PFSK-1 (cell line): ENCODE measurements around the gene JAG1.

Experiments used
- FOXP2 ChIP-seq: optimal IDR thresholded peaks from 2 replicates; pipeline ENCODE3; 2011; ENCODE audit warnings: borderline replicate concordance, control low read depth, inconsistent platforms; ENCODE audit not compliant: insufficient read depth; ENCODE audit errors: extremely low read length, extremely low read depth
- POLR2AphosphoS5 ChIP-seq: IDR thresholded peaks from 2 replicates; pipeline ENCODE4 v1.6.1; 2012; ENCODE audit warnings: low read depth, mild to moderate bottlenecking, control low read depth, low read length, moderate library complexity
- REST ChIP-seq, 2 experiments: IDR thresholded peaks; 2 replicates each; pipeline versions ENCODE4 v1.6.1 to v1.8.0; 2011 to 2012; ENCODE audit warnings: low read depth in 2 of 2, low read length in 2 of 2, control low read depth in 1 of 2, inconsistent platforms in 1 of 2, mild to moderate bottlenecking in 1 of 2, moderate library complexity in 1 of 2; ENCODE audit not compliant: insufficient read depth in 1 of 2
- SIN3A ChIP-seq: IDR thresholded peaks from 2 replicates; pipeline ENCODE4 v1.6.1; 2012; ENCODE audit warnings: mild to moderate bottlenecking, low read length, moderate library complexity, borderline replicate concordance; ENCODE audit not compliant: insufficient read depth
- TAF1 ChIP-seq: IDR thresholded peaks from 2 replicates; pipeline ENCODE4 v1.6.1; 2012; ENCODE audit warnings: low read length, control low read depth, borderline replicate concordance; ENCODE audit not compliant: insufficient read depth

JAG1 gene

GRCh38 chr20:10648651-10649050 is 25.1 kb downstream of the JAG1 start:
- no peak for TF ChIP-seq SIN3A
- TF ChIP-seq POLR2AphosphoS5: no peak
- no peak for TF ChIP-seq REST (IDR thresholded peaks at IDR 0.05; ENCODE audit: insufficient read depth in 1 of 2, low read depth in 2 of 2, low read length in 2 of 2)
- no peak for TF ChIP-seq FOXP2
- TF ChIP-seq TAF1: no peak

GRCh38 chr20:10647909-10648308 is 25.9 kb downstream of the JAG1 start:
- TF ChIP-seq FOXP2 (no peak), TAF1 (no peak), SIN3A (no peak), REST (IDR thresholded peaks at IDR 0.05; ENCODE audit: insufficient read depth in 1 of 2, low read depth in 2 of 2, low read length in 2 of 2) (no peak), POLR2AphosphoS5 (no peak)

- TF ChIP-seq TAF1 (no peak), POLR2AphosphoS5 (no peak), FOXP2 (no peak), SIN3A (no peak), REST (IDR thresholded peaks at IDR 0.05; ENCODE audit: insufficient read depth in 1 of 2, low read depth in 2 of 2, low read length in 2 of 2) (no peak)
Observed at GRCh38 chr20:10647471-10647870, 26.3 kb downstream of the JAG1 start.

GRCh38 chr20:10646886-10647420 is 26.8 kb downstream of the JAG1 start:
- no peak for TF ChIP-seq FOXP2
- TF ChIP-seq POLR2AphosphoS5: no peak
- TF ChIP-seq SIN3A: no peak
- no peak for TF ChIP-seq REST (IDR thresholded peaks at IDR 0.05; ENCODE audit: insufficient read depth in 1 of 2, low read depth in 2 of 2, low read length in 2 of 2)
- no peak for TF ChIP-seq TAF1

GRCh38 chr20:10646006-10646405 is 27.8 kb downstream of the JAG1 start:
- TF ChIP-seq TAF1 (no peak), FOXP2 (no peak), REST (IDR thresholded peaks at IDR 0.05; ENCODE audit: insufficient read depth in 1 of 2, low read depth in 2 of 2, low read length in 2 of 2) (no peak), POLR2AphosphoS5 (no peak), SIN3A (no peak)
